AG10803 (cell line): Measurements from ENCODE around the gene C3orf49.

Experiments
- DNase-seq: peaks from one replicate; pipeline ENCODE4 v3.0.0; 2010; ENCODE audit warnings: low read depth
- H3K4me3 ChIP-seq: 2 replicates; pipeline ENCODE4 v1.5.1; 2011; ENCODE audit warnings: mild to moderate bottlenecking, low read length, control low read depth
- TF ChIP-seq, protein P1 (sequence below): conservative IDR thresholded peaks from 2 replicates; pipeline ENCODE4 v1.5.1; 2011; ENCODE audit warnings: mild to moderate bottlenecking, low read length, control low read depth, inconsistent platforms

Gene C3orf49

DNA sequence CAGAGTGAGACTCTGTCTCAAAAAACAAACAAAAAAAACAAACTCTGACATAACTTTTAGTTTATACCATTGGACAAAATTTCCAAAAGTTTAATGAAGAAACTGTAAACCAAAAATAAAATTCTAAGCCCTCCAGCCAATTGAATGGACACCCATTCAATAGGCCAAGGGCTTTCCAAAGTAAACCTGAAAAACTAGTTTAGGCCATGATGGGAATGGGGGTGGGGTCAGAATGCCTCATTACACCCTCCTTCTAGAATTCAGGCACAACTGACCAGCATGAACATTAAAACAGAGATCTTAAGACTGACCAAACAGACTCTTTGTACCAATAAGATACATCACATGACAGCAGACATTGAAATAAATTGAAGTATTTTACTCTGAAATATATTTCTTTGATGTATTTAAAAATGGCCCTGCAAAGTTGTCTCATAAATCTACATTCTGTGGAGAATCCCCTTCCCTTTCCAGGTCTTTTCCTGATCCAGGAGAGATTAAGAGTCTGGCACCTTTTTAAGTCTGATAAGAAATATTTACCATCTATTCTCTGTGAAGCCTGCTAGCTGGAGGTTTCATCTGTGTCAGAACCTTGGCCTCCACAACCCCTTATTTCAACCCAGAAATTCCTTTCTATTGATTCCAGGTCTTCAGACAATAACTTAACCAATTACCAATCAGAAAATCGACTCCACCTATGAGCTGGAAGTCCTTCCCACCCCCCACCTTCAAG is 28.8 kb downstream of the C3orf49 start:
- TF ChIP-seq, protein P1, sequence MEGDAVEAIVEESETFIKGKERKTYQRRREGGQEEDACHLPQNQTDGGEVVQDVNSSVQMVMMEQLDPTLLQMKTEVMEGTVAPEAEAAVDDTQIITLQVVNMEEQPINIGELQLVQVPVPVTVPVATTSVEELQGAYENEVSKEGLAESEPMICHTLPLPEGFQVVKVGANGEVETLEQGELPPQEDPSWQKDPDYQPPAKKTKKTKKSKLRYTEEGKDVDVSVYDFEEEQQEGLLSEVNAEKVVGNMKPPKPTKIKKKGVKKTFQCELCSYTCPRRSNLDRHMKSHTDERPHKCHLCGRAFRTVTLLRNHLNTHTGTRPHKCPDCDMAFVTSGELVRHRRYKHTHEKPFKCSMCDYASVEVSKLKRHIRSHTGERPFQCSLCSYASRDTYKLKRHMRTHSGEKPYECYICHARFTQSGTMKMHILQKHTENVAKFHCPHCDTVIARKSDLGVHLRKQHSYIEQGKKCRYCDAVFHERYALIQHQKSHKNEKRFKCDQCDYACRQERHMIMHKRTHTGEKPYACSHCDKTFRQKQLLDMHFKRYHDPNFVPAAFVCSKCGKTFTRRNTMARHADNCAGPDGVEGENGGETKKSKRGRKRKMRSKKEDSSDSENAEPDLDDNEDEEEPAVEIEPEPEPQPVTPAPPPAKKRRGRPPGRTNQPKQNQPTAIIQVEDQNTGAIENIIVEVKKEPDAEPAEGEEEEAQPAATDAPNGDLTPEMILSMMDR: no peak
- DNase-seq: no peak
- H3K4me3 ChIP-seq: no peak overlapping the region

DNA sequence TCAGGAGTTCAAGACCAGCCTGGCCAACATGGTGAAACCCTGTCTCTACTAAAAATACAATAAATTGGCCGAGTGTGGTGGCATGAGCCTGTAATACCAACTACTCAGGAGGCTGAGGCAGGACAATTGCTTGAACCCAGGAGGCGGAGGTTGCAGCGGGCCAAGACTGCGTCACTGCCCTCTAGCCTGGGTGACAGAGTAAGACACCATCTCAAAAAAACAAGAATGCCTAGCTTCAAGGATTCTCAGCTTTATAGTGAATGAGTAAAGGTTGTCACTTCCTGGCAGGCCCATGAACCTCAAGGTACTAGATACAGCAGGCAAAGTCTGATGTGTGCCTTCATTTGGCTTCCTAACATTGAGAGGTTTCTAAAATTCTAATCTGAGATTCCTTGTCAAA is 30.1 kb downstream of the C3orf49 start:
- no peak for DNase-seq
- TF ChIP-seq, protein P1: no peak
- no peak overlapping the region for H3K4me3 ChIP-seq

DNA sequence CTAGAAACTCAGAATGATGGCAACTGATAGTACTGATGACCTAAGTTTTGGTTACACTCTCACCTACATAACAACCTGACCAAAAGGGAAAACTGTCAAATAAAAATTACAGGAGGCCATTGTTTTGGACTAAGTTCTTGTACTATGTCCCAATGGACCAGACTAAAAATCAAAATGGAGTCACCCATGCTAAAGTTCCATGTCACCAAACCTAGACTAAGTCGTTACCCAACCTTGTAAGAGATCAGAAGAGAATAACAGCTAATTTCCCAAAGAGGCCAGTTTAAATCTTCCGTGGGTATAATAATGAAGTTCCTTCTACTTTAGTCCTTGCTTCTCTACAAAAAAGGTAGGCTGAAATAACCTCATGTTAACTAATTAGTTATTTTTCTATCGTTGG is 32.2 kb downstream of the C3orf49 start:
- DNase-seq: no peak
- H3K4me3 ChIP-seq: no peak overlapping the region
- TF ChIP-seq, protein P1: no peak

DNA sequence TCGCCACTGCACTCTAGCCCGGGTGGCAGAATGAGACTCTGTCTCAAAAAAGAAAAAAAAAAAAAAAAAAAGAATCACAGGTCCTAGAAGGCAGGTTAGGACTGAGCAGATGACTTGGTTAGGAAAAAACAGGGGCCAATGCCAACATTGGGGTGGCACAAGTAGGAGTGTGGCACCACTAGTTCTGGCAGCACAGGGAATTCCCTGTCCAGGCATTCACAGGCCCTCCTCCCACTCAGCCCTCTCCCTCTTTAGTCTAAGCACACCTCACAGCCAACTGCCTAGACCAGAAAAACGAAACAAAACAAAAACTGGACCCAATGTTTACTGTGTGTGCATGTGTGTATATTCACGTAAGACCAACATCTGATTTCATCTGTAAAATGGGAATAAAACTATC is 34.0 kb downstream of the C3orf49 start:
- no peak for DNase-seq
- TF ChIP-seq, protein P1: no peak
- no peak overlapping the region for H3K4me3 ChIP-seq

DNA sequence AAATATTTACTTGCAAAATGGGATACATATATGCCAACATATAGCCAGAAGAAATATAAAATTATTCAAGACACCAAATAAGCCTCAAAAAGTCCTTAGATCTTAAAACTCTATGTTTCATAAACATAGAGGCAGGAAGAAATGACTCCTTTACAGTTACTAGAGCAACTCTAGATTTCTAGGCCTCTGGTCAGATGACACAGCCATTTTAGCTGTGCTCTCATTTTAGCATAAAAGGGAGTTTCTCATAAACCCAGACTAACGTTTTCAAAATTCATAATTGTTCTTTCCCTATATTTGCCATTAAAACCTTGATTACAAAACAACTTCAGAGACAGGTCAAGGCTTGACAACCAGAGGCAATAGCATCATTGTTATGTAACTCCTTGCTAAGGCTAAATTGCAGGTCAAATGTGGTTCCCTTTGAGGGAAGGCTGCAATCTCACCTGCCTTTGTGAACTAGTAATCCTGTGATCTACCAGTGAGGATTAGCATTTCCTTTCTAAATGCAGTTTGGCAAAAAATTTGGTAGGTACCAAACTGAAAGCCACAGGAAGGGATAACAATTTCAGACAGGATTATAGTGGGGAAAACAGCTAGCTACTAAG is 36.3 kb downstream of the C3orf49 start:
- TF ChIP-seq, protein P1: no peak
- DNase-seq: no peak
- no peak overlapping the region for H3K4me3 ChIP-seq

DNA sequence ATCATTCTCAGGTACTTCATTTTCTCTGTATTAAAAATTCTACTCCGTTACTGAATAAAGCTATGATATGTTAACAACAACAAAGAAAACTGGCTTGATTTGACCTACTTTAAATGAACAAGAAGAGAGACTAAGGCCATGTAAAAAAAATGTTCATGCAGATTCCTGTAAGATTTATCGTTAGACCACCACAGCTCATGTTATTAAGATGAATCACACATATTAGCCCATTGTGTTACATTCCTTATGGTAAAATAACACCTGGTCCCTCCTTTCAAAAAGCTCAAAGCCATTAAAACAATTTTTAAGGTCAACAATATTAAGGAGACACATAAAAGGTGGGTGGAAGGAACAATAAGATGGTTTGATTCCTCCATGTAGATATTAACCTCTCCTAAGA is 38.2 kb downstream of the C3orf49 start:
- TF ChIP-seq, protein P1: no peak
- H3K4me3 ChIP-seq: no peak overlapping the region
- DNase-seq: peak; percentile 19

DNA sequence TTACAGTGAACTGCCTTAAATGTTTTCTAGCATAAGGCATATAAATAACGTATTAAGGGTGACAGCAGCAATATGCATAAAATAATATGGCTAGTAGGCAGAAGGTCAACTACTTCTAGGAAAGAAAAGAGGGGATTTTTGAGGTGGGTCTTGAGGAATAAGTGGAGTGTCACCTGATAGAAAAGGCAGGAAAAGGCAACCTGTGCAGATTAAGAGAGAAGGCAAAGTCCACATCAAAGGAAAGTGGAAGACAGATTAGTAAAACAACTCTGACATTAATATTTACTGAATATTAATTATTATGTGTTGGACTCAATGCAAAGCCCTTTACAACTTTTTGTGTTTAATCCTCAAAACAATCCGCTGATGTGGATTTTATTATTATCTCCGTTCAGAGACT is 41.7 kb downstream of the C3orf49 start:
- TF ChIP-seq, protein P1: no peak
- no peak for DNase-seq
- H3K4me3 ChIP-seq: no peak overlapping the region
